Mammary epithelial cell (primary cell): ENCODE results near the gene SLC17A8.

Experiments used
- CTCF ChIP-seq, 2 donors: IDR thresholded peaks in 1 of 2; conservative IDR thresholded peaks in 1 of 2; 2 replicates each; pipeline ENCODE4 v1.5.1; 2011 to 2012; ENCODE audit warnings: inconsistent platforms in 2 of 2, low read length in 2 of 2, mild to moderate bottlenecking in 2 of 2, control low read depth in 1 of 2, low read depth in 1 of 2; ENCODE audit not compliant: insufficient read depth in 1 of 2; ENCODE audit errors: extremely low read depth in 1 of 2
- EZH2 ChIP-seq: IDR thresholded peaks from 2 replicates; pipeline ENCODE4 v1.6.1; 2012; ENCODE audit warnings: low read length, inconsistent platforms, borderline replicate concordance

- TF ChIP-seq EZH2 (no peak), CTCF (conservative IDR thresholded peaks at IDR 0.05 in 1 of 2, IDR thresholded peaks at IDR 0.05 in 1 of 2; ENCODE audit: extremely low read depth in 1 of 2, insufficient read depth in 1 of 2, low read depth in 1 of 2, low read length in 2 of 2) (no peak)
These were observed 90.5 kb downstream of the SLC17A8 start for GRCh38 chr12:100447381-100447780.
